GM12891 (cell line): ENCODE results near the gene CALN1.

Experiments used
- PAX5 ChIP-seq: IDR thresholded peaks from 2 replicates; pipeline ENCODE4 v1.6.1; 2011; ENCODE audit warnings: low read length, moderate library complexity, mild to moderate bottlenecking; ENCODE audit not compliant: insufficient read depth, severe bottlenecking
- POLR2A ChIP-seq: IDR thresholded peaks from 2 replicates; pipeline ENCODE4 v1.6.1; 2011; ENCODE audit warnings: low read depth, low read length, control low read depth
- POLR2AphosphoS5 ChIP-seq: IDR thresholded peaks from 2 replicates; pipeline ENCODE4 v1.6.1; 2011; ENCODE audit warnings: low read depth, low read length, control low read depth
- TAF1 ChIP-seq: IDR thresholded peaks from 2 replicates; pipeline ENCODE4 v1.6.1; 2011; ENCODE audit warnings: low read depth, low read length, control low read depth

DNA sequence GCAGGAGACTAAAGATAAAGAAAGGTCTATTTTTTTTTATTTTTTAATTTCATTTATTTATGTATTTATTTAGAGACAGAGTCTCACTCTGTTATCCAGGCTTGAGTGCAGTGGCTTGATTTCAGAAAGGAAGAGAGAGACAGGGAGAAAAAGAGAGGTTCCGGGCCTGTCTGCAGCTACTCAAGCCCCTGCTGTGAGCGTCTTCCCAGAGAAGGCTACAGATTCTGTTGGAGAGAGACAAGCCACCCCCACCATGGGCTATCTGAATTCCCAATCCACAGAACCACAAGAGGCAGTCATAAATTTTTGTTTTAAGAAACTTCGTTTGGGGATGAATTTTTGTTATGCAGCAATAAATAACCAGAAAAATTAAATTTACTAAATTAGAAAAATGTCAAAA, 68.1 kb downstream of the CALN1 start:
- TF ChIP-seq POLR2A: no peak
- TF ChIP-seq POLR2AphosphoS5: no peak
- TF ChIP-seq TAF1: no peak
- no peak for TF ChIP-seq PAX5
